NCI-H2196 (cell line): ENCODE results near the gene KIF17.

Experiments used
- DNase-seq: peaks from one replicate; lab custom pipeline; 2025; ENCODE audit not compliant: unreplicated experiment; lab: John Stamatoyannopoulos, UW

Gene KIF17

DNA sequence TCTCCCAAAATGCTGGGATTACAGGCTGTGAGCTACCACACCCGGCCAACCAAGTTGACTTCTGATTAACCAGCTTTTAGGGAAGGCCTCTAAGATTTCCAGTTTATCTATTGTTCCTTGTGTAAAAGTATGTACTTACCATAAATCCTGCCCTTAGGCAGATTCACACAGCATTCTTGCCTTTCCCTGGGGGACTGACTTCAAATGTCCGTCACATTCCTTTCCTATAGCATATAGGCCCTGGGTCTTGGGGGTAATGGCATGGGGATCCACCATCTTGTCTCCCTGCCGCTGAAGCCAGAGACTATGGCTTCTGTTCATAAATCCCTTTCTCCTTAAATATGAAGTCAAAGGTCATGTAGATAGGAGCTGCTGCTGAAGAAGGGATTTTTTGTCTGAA is 85.4 kb downstream of the KIF17 start:
- DNase-seq, result no peak

DNA sequence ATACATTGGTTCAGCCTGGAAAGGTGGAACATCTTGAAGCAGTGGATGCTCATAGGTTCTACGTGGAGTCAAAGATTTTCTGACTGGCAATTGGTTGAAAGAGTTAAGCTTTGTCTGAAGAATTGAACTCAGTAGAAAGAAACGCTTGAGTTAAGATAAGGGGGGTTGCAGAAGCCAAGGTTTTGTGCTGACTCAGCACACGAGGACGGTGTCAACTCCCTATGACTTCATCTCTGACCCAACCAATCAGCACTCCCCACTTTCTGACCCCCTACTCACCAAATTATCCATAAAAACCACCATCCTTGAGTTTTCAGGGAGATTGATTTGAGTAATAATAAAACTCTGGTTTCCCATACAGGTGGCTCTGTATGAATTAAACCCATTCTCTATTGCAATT is 87.1 kb downstream of the KIF17 start:
- no peak for DNase-seq

GRCh38 chr1:20626524-20626923 is 91.3 kb downstream of the KIF17 start:
- no peak for DNase-seq

- DNase-seq, result no peak
Measured at GRCh38 chr1:20626098-20626427, 91.7 kb downstream of the KIF17 start.

DNA sequence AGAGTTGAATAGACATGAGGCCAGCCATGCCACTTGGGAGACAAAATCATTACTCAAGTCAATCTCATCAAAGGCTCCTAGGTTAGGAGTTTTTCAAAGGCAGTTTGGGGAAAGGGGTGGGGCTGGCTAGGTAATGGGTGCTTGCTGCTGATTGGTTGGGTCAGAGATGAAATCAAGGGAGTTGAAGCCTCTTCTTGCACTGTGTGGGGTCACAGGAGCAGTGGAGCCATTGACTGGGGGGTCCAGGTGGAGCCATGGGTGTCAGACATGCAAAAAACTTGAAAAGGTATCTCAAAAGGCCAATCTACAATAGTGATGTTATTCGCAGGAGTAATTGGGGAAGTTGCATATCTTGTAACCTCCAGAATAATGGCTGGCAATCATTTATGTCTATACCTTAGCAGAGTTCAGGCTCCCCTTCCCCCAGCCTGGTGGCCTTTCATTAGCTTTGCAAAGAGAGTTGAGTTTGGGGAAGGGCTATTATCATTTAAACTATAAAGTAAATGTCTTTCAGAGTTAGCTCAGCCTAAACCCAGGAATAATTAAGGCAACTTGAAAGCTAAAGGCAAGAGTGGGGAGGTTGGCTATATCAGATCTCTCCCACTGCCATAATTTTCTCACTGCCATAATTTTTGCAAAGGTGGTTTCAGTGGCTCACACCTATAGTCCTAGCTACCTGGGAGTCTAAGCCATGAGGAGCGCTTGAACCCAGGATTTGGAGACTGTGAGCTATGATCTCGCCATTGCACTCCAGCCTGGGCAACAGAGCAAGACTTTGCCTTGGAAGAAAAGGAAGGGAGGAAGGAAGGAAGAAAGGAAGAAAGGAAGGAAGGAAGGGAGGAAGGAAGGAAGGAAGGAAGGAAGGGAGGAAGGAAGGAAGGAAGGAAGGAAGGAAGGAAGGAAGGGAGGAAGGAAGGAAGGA is 92.4 kb downstream of the KIF17 start:
- no peak for DNase-seq

GRCh38 chr1:20624709-20625108 is 93.1 kb downstream of the KIF17 start:
- no peak for DNase-seq

DNA sequence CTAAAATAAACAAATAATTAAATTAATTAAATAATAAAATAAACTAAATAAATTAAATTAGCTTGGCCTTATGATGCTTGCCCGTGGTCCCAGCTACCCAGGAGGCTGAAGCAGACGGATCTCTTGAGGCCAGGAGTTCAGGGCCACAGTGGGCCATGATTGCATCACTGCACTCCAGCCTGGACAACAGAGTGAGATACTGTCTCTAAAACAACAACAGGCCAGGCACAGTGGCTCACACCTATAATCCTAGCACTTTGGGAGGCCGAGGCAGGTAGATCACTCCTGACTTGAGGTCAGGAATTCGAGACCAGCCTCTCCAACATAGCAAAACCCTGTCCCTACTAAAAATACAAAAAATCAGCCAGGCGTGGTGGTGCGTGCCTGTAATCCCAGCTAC is 96.8 kb downstream of the KIF17 start:
- no peak for DNase-seq

DNA sequence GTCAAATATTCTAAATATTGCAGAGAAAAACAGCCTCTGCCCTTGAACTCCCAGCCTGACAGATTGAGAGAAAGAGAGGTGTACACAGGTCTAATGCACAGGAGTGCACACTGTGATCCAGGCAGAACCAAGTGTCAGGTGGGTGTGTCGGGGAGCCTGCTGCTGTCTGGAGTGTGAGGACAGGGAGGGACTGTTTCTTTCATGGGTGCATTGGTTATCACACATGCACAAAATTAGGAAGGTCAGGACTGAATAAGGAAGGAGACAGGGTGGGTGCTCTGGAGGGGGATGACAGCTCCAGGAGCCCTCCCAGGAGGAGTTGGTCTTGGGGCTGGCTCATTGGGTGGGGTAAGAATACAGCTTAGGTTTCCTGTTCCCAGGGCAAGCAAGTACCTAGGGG is 97.8 kb downstream of the KIF17 start:
- DNase-seq, result no peak

- DNase-seq, result no peak
Measured at GRCh38 chr1:20618550-20618949, 99.3 kb downstream of the KIF17 start.

GRCh38 chr1:20616847-20617487 is 100.8 kb downstream of the KIF17 start:
- no peak for DNase-seq

- DNase-seq, result no peak
Measured at GRCh38 chr1:20615946-20616846, 101.6 kb downstream of the KIF17 start.

DNA sequence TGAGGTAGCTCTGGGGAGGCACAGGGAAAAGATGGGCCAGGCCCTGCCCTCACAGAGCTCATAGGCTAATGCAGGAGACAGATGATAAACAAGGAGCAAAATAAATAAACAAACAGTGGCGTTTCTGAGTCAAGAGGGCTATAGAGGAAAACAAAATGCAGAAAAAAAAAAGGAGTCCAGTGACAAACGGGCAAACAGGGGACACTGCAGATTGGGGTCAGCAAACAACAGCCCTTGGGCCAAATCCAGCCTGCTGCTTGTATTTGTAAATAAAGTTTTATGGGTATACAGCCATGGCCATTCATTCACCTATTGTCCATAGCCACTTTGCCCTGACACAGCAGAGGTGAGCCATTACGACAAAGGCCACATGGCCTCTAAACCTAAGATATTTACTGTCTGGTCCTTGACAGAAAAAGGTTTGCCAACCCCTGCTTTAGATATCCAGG is 103.7 kb downstream of the KIF17 start:
- no peak for DNase-seq
